ENCODE measurements around the gene ZFAND5. TPM values are rescaled to one million over a fixed set of nuclear protein-coding genes. Genes with fewer than 3 reads are reported as not detected.

ZFAND5 gene
- total and polyA plus RNA-seq, 2 donors from 2014 or later, result 88.8 to 218 TPM

GRCh38 chr9:72410214-72410613, 45.2 kb upstream of the ZFAND5 start:
- intact Hi-C loops (cut with DNase I), result no loop called here
- H3K27ac ChIP-seq (ENCODE audit: low read depth in 2 of 2, low read length in 2 of 2), result no peak overlapping the region
- H3K27me3 ChIP-seq (ENCODE audit: control insufficient read depth, insufficient read depth, low read length), result no peaks in the 10 kb centered on the region
- TF ChIP-seq, protein P1, sequence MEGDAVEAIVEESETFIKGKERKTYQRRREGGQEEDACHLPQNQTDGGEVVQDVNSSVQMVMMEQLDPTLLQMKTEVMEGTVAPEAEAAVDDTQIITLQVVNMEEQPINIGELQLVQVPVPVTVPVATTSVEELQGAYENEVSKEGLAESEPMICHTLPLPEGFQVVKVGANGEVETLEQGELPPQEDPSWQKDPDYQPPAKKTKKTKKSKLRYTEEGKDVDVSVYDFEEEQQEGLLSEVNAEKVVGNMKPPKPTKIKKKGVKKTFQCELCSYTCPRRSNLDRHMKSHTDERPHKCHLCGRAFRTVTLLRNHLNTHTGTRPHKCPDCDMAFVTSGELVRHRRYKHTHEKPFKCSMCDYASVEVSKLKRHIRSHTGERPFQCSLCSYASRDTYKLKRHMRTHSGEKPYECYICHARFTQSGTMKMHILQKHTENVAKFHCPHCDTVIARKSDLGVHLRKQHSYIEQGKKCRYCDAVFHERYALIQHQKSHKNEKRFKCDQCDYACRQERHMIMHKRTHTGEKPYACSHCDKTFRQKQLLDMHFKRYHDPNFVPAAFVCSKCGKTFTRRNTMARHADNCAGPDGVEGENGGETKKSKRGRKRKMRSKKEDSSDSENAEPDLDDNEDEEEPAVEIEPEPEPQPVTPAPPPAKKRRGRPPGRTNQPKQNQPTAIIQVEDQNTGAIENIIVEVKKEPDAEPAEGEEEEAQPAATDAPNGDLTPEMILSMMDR (IDR thresholded peaks at IDR 0.05; ENCODE audit: borderline replicate concordance, extremely low read depth, insufficient read depth), result no peak
- FAIRE-seq (peak; percentile 72), DNase-seq (no peak)
- H3K36me3 ChIP-seq (ENCODE audit: control insufficient read depth in 2 of 3, insufficient read depth in 3 of 3, low read length in 3 of 3), result no peaks in the 10 kb centered on the region
- H3K9me3 ChIP-seq (ENCODE audit: control insufficient read depth in 2 of 3, insufficient read depth in 1 of 3, low read length in 3 of 3), result no peaks in the 10 kb centered on the region
- peaks cover 0 to 2% (median 0%) of the 10 kb centered on the region in 3 donors for H3K4me1 ChIP-seq (ENCODE audit: control insufficient read depth in 2 of 3, insufficient read depth in 2 of 3, low read depth in 1 of 3, low read length in 3 of 3)
- H3K9ac ChIP-seq (ENCODE audit: low read length in 3 of 3), result no peak overlapping the region
- no peak overlapping the region for H3K4me3 ChIP-seq (ENCODE audit: low read length in 3 of 3)

DNA sequence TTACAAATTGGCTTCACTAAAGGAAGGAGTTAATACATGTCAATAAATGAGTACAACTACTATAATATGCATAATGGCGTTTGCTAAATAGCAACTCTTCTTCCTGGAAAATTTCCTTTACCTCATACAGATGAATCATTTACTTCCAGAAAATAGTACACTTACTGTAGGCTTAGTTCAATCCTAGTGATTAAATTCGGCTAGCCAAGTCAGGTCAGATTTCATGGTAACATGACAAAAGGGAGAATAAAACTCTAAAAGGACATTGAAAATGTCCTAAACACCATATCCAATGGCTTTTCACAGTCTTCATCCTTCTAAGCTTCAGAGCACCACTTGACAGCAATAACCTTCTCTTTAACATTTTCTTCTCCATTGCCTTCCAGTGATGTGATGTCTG, 42.1 kb upstream of the ZFAND5 start:
- H3K27ac ChIP-seq (ENCODE audit: low read depth in 2 of 2, low read length in 2 of 2), result peak overlapping the region in 1 of 2 donors; percentile 52
- H3K4me1 ChIP-seq (ENCODE audit: control insufficient read depth in 2 of 3, insufficient read depth in 2 of 3, low read depth in 1 of 3, low read length in 3 of 3), result peaks cover 0 to 2% (median 0%) of the 10 kb centered on the region in 3 donors
- no peaks in the 10 kb centered on the region for H3K9me3 ChIP-seq (ENCODE audit: control insufficient read depth in 2 of 3, insufficient read depth in 1 of 3, low read length in 3 of 3)
- DNase-seq (peak in 1 of 5 donors; percentile 11), FAIRE-seq (no peak)
- H3K27me3 ChIP-seq (ENCODE audit: control insufficient read depth, insufficient read depth, low read length), result no peaks in the 10 kb centered on the region
- H3K4me3 ChIP-seq (ENCODE audit: low read length in 3 of 3), result no peak overlapping the region
- TF ChIP-seq, protein P1 (IDR thresholded peaks at IDR 0.05; ENCODE audit: borderline replicate concordance, extremely low read depth, insufficient read depth), result no peak
- intact Hi-C loops (cut with DNase I), result no loop called here
- no peak overlapping the region for H3K9ac ChIP-seq (ENCODE audit: low read length in 3 of 3)
- H3K36me3 ChIP-seq (ENCODE audit: control insufficient read depth in 2 of 3, insufficient read depth in 3 of 3, low read length in 3 of 3), result no peaks in the 10 kb centered on the region

GRCh38 chr9:72402744-72403143, 37.7 kb upstream of the ZFAND5 start:
- TF ChIP-seq, protein P1 (IDR thresholded peaks at IDR 0.05; ENCODE audit: borderline replicate concordance, extremely low read depth, insufficient read depth), result no peak
- H3K4me3 ChIP-seq (ENCODE audit: low read length in 3 of 3), result no peak overlapping the region
- no peaks in the 10 kb centered on the region for H3K27me3 ChIP-seq (ENCODE audit: control insufficient read depth, insufficient read depth, low read length)
- no peak for DNase-seq
- peaks cover 0 to 2% (median 0%) of the 10 kb centered on the region in 3 donors for H3K4me1 ChIP-seq (ENCODE audit: control insufficient read depth in 2 of 3, insufficient read depth in 2 of 3, low read depth in 1 of 3, low read length in 3 of 3)
- FAIRE-seq, result no peak
- intact Hi-C loops (cut with DNase I), result no loop called here
- no peak overlapping the region for H3K9ac ChIP-seq (ENCODE audit: low read length in 3 of 3)
- no peaks in the 10 kb centered on the region for H3K9me3 ChIP-seq (ENCODE audit: control insufficient read depth in 2 of 3, insufficient read depth in 1 of 3, low read length in 3 of 3)
- H3K36me3 ChIP-seq (ENCODE audit: control insufficient read depth in 2 of 3, insufficient read depth in 3 of 3, low read length in 3 of 3), result no peaks in the 10 kb centered on the region
- H3K27ac ChIP-seq (ENCODE audit: low read depth in 2 of 2, low read length in 2 of 2), result no peak overlapping the region

DNA sequence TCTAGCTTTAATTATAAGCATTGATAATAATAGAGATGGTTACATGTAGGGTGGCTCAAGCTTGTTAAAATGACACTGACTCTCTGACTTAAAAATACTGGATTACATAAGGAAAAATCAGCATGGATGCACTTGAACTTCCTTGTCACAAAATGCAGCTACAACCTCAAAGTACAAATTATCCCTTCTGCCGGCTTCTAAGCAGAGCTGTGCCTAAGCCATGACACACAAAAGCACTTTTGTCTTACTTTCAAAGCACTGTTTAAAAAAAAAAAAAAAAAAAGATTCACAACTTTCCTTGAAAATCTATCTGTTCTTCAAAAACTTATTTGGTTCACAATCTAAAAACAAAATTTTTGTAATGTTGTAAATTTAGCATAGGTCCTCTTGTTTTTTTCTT, 36.4 kb upstream of the ZFAND5 start:
- intact Hi-C loops (cut with DNase I), result no loop called here
- H3K36me3 ChIP-seq (ENCODE audit: control insufficient read depth in 2 of 3, insufficient read depth in 3 of 3, low read length in 3 of 3), result no peaks in the 10 kb centered on the region
- no peak overlapping the region for H3K9ac ChIP-seq (ENCODE audit: low read length in 3 of 3)
- H3K27ac ChIP-seq (ENCODE audit: low read depth in 2 of 2, low read length in 2 of 2), result no peak overlapping the region
- FAIRE-seq (peak; percentile 55), DNase-seq (no peak)
- no peak overlapping the region for H3K4me3 ChIP-seq (ENCODE audit: low read length in 3 of 3)
- H3K9me3 ChIP-seq (ENCODE audit: control insufficient read depth in 2 of 3, insufficient read depth in 1 of 3, low read length in 3 of 3), result no peaks in the 10 kb centered on the region
- H3K27me3 ChIP-seq (ENCODE audit: control insufficient read depth, insufficient read depth, low read length), result no peaks in the 10 kb centered on the region
- H3K4me1 ChIP-seq (ENCODE audit: control insufficient read depth in 2 of 3, insufficient read depth in 2 of 3, low read depth in 1 of 3, low read length in 3 of 3), result peaks cover 0 to 2% (median 0%) of the 10 kb centered on the region in 3 donors
- TF ChIP-seq, protein P1 (IDR thresholded peaks at IDR 0.05; ENCODE audit: borderline replicate concordance, extremely low read depth, insufficient read depth), result no peak
